PFSK-1 (cell line): ENCODE data around the gene WDFY3.

Experiments
- FOXP2 ChIP-seq: optimal IDR thresholded peaks from 2 replicates; pipeline ENCODE3; 2011; ENCODE audit warnings: borderline replicate concordance, control low read depth, inconsistent platforms; ENCODE audit not compliant: insufficient read depth; ENCODE audit errors: extremely low read length, extremely low read depth
- POLR2AphosphoS5 ChIP-seq: IDR thresholded peaks from 2 replicates; pipeline ENCODE4 v1.6.1; 2012; ENCODE audit warnings: low read depth, mild to moderate bottlenecking, control low read depth, low read length, moderate library complexity
- SIN3A ChIP-seq: IDR thresholded peaks from 2 replicates; pipeline ENCODE4 v1.6.1; 2012; ENCODE audit warnings: mild to moderate bottlenecking, low read length, moderate library complexity, borderline replicate concordance; ENCODE audit not compliant: insufficient read depth
- TAF1 ChIP-seq: IDR thresholded peaks from 2 replicates; pipeline ENCODE4 v1.6.1; 2012; ENCODE audit warnings: low read length, control low read depth, borderline replicate concordance; ENCODE audit not compliant: insufficient read depth
- TF ChIP-seq, protein P1 (sequence below), 2 experiments: IDR thresholded peaks; 2 replicates each; pipeline versions ENCODE4 v1.6.1 to v1.8.0; 2011 to 2012; ENCODE audit warnings: low read depth in 2 of 2, low read length in 2 of 2, control low read depth in 1 of 2, inconsistent platforms in 1 of 2, mild to moderate bottlenecking in 1 of 2, moderate library complexity in 1 of 2; ENCODE audit not compliant: insufficient read depth in 1 of 2

The WDFY3 gene

DNA sequence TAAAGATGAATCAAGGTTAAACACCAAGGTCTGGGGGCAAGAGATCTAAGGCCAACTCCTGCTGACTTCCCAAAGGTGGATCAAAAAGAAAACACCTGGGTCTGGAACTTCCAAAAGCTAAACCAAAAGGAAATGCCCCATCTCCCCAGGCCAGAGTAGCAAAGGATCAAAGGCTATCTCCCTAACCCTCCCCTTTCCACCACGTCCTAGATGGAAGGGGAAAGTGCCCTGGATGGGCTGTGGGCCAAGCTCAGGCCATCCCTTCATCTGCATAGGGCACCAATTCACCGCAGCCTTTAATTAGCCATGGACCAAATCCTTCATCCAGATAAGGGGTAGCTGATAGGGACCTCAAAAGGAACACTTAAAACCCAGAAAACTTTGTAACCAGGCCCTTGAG is 100.2 kb downstream of the WDFY3 start:
- TF ChIP-seq, protein P1, sequence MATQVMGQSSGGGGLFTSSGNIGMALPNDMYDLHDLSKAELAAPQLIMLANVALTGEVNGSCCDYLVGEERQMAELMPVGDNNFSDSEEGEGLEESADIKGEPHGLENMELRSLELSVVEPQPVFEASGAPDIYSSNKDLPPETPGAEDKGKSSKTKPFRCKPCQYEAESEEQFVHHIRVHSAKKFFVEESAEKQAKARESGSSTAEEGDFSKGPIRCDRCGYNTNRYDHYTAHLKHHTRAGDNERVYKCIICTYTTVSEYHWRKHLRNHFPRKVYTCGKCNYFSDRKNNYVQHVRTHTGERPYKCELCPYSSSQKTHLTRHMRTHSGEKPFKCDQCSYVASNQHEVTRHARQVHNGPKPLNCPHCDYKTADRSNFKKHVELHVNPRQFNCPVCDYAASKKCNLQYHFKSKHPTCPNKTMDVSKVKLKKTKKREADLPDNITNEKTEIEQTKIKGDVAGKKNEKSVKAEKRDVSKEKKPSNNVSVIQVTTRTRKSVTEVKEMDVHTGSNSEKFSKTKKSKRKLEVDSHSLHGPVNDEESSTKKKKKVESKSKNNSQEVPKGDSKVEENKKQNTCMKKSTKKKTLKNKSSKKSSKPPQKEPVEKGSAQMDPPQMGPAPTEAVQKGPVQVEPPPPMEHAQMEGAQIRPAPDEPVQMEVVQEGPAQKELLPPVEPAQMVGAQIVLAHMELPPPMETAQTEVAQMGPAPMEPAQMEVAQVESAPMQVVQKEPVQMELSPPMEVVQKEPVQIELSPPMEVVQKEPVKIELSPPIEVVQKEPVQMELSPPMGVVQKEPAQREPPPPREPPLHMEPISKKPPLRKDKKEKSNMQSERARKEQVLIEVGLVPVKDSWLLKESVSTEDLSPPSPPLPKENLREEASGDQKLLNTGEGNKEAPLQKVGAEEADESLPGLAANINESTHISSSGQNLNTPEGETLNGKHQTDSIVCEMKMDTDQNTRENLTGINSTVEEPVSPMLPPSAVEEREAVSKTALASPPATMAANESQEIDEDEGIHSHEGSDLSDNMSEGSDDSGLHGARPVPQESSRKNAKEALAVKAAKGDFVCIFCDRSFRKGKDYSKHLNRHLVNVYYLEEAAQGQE (IDR thresholded peaks at IDR 0.05; ENCODE audit: insufficient read depth in 1 of 2, low read depth in 2 of 2, low read length in 2 of 2) = no peak
- TF ChIP-seq TAF1 = no peak

DNA sequence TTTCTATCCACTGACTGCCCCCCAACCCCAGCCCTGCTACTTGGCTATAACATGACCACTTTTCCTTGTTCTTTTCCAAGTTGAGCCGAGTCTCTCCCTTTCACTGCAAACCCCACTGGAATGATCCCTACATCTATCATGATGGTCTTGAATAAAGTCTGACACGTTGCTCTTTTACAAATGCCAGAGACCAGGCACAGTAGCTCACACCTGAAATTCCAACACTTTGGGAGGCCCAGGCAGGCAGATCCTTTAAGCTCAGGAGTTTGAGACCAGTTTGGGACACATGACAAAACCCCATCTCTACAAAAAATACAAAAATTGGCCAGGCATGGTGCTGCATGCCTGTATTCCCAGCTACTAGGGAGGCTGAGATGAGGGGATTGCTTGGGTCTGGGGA is 100.9 kb downstream of the WDFY3 start:
- TF ChIP-seq POLR2AphosphoS5 = no peak
- TF ChIP-seq, protein P1 (IDR thresholded peaks at IDR 0.05; ENCODE audit: insufficient read depth in 1 of 2, low read depth in 2 of 2, low read length in 2 of 2) = no peak
- no peak for TF ChIP-seq FOXP2

DNA sequence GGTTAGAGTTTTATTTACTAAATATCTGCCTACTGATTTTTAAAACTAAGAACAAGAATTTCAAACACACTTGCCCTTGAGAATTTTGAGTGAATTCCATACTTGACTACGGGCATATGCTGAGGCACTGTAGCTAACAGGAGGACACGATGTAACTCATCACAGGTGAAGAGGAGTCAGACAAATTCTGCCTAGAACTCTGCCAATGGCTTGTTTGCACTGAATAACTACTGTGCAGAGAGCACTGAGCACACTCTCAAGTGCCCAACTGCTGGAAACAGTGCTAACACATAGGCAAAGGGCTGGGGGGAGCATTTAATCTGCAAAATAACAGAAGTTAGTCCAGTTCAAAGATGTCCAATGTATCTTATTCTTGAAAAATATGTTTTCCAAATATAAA is 104.4 kb downstream of the WDFY3 start:
- no peak for TF ChIP-seq FOXP2
- no peak for TF ChIP-seq POLR2AphosphoS5
- TF ChIP-seq SIN3A = no peak
- no peak for TF ChIP-seq TAF1
- TF ChIP-seq, protein P1 (IDR thresholded peaks at IDR 0.05; ENCODE audit: insufficient read depth in 1 of 2, low read depth in 2 of 2, low read length in 2 of 2) = no peak

DNA sequence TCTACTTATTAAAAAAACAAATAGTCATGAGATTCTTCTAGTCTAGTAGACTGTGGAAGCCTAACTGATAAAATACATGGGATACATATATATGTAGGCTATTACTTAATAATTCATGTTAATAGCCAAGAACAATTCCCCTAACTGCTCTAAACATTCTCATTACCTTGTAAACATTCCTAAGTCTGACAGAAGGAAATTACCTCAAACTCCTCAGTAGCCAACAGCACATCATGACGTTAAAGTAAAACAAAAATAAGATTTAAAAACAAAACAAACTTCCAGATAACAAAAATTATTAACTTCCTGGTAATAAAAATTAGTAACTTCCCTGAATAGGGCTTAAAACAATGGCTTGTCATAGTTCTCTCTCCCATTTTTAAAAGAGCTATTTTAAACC is 109.2 kb downstream of the WDFY3 start:
- TF ChIP-seq FOXP2 = no peak
- TF ChIP-seq, protein P1 (IDR thresholded peaks at IDR 0.05; ENCODE audit: insufficient read depth in 1 of 2, low read depth in 2 of 2, low read length in 2 of 2) = no peak
- TF ChIP-seq POLR2AphosphoS5 = no peak
- TF ChIP-seq SIN3A = no peak
- no peak for TF ChIP-seq TAF1

DNA sequence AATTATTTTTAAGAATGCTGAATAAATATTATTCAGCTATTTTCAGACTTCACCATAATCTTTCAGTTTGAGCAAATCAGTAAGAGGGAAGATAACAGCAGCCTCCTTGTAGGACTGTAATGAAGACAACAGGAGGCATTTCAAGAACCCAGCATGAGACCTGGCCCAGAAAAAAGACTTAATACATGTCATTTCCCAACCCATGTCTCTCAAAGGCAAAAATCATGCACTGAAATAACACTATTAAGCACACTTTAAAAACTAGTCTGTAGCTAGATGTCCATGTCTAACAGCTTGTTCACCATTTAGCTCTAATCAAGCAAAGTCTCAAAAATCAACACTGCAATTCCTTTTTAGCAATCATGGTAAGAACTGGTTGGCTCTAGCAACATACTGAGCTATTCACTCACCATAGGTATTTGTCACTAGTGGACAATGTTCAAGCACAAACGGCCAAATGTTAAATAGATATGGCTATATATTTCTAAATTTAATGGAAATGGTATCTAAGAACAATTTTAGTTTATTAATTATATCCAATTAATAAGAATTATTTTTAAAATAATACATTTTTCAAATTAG is 109.9 kb downstream of the WDFY3 start:
- TF ChIP-seq TAF1 = no peak
- TF ChIP-seq, protein P1 (IDR thresholded peaks at IDR 0.05; ENCODE audit: insufficient read depth in 1 of 2, low read depth in 2 of 2, low read length in 2 of 2) = no peak
- no peak for TF ChIP-seq POLR2AphosphoS5
- no peak for TF ChIP-seq FOXP2
- TF ChIP-seq SIN3A = no peak
